Stimulated activated CD8-positive, alpha-beta memory T cell treated with anti-CD3 and anti-CD28 coated beads, Interleukin-7, amount 100 ng/mL, for 1 hour (primary cell): Measurements from ENCODE around the gene DPP10.
"Not testable (repeated sequence)": the region's sequence is repeated elsewhere in the genome, so short reads cannot be mapped to it uniquely, and the experiment has no call there.

Experiments used
- DNase-seq, 2 donors: peaks; one replicate each; pipeline ENCODE4 v3.0.0-alpha.2; 2020; ENCODE audit warnings: low read depth in 2 of 2

Gene DPP10

DNA sequence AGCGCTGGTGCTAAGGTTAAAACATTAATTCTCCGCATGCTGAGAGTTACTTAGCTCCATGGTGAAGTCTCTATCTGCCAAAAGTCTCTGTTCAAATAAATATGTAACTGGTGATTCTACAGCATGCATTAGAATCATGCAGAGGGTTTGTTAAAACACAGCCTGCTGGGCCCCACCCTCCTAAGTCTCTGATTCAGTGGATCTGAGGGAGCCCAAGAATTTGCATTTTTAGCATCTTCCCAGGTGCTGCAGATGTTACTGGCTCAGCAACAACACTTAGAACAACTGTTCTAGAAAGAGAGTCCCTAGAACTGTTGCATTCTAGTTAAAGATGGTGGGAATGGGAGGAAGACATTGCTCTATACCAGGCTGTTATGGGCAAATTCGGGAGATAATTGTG, 73.4 kb downstream of the DPP10 start:
- DNase-seq = no peak

DNA sequence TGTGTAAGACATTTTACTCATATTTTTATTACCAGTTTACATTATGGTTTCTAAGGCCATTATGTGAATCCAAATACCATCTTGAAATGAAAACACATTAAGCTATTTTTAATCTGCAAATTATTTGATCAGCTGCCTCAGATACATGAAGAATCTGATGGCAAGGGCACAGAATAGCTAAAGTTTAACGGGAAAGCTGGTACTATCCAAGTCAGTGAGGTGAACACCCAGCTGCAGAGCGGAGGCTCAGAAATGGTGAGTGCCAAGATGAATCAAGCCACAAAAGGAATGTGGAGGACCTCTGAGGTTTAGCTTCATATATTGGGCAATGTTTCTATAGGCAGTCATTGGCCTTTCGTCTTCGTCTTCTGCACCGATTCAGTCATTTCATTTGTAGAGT, 75.1 kb downstream of the DPP10 start:
- no peak for DNase-seq

DNA sequence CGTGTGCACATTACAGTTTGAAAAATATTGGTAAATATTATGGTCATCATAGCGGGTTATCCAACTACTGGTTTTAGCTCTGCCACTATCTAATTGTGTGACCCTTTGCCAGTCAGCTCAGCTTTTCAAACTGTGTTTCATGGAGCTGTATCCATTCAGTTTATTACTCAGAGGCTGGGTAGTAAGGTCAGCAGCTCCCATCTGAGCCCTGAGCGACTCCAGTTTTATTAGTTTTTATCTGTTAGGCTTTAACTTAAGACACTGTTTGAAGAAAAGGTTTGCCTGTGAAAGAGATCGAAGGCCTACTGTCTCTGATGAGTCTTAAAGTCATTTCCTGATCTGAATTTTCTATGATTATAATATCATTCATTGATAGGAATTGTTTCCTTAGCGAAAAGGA, 76.3 kb downstream of the DPP10 start:
- no peak for DNase-seq

DNA sequence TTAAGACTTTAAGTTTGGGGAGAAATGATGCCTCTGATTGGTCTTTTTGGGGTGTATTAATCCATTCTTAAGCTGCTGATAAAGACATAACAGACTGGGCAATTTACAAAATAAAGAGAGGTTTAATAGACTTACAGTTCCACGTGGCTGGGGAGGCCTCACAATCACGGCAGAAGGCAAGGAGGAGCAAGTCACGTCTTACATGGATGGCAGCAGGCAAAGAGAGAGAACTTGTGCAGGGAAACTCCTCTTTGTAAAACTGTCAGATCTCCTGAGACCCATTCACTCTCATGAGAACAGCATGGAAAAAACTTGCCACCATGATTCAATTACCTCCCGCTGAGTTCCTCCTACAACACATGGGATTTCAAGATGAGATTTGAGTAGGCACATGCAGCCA, 80.2 kb downstream of the DPP10 start:
- not testable (repeated sequence) for DNase-seq

DNA sequence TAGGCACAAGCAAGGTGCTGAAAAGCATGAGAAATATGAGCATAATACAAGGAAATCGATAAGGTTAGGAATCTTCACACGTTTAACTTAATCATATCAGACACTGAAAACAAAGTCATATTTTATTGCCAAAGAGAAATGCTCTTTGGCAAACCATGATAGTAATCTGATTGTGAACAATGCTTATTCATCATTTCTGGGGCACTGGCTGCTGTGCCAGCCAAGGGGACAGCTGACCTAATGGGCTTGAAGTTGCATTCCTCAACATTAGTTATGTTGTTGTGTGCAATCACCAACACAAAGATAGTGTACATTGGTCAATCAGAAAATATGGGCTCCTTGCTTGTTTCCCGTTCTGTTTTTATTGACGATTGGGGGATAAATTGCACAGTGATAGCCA, 83.5 kb downstream of the DPP10 start:
- DNase-seq = no peak

- DNase-seq = no peak
Measured at GRCh38 chr2:114526841-114527240, 84.4 kb downstream of the DPP10 start.

DNA sequence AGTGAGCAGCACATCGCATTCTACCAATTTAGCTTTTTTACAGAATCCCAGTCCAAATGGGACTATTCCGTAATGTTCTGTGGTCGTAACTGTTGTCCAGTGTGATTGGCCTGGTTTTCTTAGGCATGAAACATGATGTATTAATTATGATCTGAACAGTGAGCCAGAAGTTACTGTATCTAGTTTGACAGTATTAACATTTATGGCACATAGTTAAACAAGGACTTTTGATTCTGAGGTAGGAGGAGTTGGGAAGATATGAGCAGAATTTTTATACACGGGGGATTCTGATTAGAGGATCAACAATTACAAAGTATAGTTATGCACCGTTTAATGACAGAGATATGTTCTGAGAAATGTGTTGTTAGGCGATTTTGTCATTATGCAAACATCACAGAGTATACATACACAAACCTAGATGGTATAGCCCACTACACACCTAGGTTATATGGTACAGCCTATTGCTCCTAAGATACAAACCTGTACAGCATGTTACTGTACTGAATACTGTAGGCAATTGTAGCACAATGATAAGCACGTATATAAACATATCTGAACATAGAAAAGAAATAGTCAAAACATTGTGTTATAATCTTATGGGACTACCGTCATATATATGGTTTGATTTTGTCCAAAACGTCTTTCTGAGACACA, 85.0 kb downstream of the DPP10 start:
- DNase-seq = no peak

DNA sequence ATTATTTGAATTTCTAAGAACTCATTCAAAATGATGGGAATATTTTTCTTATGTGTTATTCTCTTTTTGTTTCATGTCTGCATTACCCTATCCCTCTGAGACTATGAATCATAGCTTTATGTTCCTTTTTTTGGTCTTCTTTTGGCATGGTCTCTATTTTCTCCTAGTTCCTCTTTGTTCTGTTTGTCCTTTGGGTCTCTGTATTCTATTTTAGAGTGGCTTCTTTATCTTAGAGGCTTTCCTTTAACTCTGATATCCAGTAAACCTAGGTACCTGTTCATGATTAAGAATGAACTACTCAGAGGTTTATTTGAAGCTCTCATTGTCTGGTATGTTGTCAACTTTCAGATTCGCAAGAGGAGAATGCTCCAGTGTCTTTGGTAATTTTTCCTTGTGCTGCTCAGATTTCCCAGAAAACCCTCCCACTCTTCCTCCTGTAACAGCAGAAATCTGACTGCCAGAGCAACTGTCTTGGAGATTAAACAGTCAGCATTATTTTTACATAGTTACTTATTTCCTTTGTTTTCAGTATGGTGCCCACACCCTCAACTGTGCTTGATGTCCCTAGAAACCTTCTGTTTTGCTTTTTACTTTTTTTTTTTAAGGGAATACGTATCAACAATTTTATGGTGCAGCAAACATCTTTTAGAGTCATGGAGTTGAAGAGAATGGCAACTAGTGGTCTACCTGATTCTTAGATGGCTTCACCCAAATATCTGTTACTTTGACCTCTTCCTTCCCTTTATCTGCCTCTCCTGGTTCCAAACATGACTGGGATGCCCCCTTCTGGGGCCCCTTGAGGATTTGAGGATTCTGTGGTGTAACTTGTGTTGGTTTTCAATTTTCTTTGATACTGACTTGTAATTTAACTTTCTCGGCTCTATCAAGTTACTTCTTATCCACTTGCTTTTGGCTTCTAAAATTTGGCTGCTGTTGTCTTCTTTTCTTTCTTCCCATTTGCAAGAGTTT, 92.0 kb downstream of the DPP10 start:
- no peak for DNase-seq

- no peak for DNase-seq
Measured at GRCh38 chr2:114537777-114538176, 95.3 kb downstream of the DPP10 start.

DNA sequence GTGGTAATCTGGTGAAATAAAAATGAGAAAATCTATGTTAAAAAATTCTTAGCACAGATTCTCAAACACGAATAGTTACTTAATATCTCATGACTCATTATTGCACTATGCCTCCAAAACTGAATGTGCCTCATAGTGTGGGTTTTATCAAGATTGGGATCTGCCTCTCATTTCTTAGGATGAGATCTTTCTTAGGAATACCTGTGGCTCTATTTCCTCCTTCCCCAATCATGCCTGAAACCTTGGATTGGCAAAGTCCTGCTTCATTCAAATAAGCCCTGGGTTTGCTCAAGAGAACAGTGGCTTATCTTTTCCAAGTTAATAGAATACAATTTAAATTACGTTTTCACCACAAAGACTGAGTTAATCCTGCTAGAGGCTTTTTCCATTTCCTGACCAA, 100.3 kb downstream of the DPP10 start:
- no peak for DNase-seq

GRCh38 chr2:114543236-114543766, 100.9 kb downstream of the DPP10 start:
- DNase-seq = no peak

DNA sequence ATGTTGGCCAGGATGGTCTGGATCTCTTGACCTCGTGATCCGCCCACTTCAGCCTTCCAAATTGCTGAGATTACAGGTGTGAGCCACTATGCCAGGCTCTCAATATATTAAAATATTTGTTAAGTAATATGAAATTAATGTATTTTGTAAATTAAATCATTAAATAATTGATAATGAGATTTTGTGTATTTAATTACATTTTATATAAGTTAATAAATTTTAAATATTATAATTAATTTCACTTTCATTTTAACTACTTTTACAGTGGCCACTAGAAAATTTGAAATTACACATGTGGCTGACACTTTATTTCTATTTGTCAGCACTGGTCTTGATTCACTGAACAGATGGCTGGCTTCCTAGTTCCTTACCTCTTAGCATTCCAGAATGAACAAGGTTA, 102.6 kb downstream of the DPP10 start:
- DNase-seq = no peak

DNA sequence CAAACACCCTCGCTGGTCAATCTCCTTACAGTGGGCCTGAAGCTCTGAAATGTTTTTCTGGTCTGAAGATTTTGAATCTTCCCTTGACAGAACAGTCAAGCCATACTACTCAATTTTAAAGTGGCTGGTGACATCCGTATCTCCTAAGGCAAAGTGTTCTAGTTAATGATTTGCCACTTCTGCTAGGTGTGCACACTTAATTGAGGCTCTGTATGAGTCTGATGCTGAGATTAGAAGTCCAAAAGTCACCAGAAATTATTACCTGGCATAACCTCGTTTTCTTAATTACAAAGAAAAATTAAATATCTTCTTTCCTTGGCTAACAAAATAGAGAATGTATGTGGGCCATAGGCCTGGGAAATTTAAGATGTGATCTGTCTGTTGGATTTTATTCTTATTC, 104.1 kb downstream of the DPP10 start:
- no peak for DNase-seq

DNA sequence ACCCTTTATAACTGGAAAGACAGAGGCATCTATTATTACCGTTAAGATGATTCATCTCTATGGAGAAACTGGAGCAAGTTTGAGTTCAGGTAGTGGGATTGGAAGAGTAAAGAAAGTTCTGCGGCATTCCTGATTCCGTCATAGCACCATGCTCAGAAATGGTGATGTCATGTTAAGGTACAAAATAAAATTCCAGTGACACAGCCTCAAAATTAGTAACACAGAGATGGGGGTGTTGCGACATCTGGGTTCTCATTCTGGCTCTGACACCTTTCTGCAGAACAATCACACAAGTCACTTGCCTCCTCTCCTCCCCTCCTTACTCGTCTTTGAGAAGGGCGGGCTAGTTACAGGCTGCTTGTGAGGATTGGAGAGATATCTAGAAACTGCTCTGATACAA, 105.7 kb downstream of the DPP10 start:
- no peak for DNase-seq

GRCh38 chr2:114550364-114550763, 107.9 kb downstream of the DPP10 start:
- no peak for DNase-seq

DNA sequence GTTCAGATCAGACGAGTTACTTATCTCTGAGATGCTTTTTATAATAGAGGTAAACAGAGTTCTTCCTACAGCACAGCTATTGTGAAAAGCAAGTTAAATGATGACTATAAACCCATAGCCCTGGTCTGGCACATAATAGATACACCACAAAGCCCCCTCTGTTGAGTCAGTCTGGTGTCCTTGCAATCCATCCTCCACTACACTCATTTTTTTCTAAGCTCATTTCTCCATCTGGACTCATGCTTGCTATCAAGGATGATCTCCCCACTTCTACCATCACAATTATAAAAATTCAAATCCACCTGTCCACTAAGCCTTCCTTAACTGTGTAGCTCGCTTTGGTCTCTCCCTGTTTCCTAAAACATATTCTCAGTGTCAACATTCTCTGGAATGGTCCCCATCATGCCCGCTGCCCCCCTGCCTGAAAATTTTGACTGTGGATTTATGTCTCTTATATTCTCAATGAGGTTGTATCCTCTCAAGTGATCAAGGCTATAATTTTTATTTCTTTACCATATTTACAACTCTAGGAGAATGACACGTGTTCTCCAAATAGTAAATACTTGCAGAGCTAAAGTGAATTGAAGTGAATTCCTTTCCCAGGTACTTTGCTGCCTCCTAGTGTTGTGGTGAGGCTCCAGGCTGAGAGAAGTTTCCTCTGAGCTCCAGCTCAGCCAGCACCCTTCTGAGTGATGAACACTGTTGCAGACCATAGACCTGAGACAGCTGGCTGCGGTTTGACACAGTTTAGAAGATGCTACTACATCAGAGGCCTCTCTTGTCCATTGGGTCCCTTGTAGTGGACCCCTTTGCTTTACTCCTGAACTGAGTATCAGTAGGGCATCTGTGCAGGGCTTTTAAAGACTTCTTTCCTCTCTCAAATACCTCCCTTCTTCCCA, 108.7 kb downstream of the DPP10 start:
- DNase-seq = no peak

DNA sequence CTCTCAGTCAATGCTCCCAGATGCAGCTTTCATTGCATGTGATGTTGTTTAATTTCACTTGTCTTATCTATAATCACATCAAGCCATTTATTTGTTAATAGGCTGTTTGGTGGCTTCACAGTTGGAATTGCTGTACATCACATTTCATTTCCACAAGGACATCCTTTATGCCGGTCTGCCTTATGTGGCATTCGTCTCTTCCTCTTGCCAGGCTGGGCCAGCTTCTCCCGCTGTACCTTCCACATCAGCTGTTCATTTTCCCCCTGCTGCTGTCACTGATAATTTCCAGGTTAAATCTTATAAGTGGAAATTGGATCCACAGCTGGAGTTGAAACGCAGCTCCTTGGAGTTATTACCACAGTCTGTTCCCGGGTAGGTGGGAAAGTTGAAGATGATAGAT, 110.6 kb downstream of the DPP10 start:
- DNase-seq = no peak

GRCh38 chr2:114569166-114569565, 126.7 kb downstream of the DPP10 start:
- DNase-seq = no peak

DNA sequence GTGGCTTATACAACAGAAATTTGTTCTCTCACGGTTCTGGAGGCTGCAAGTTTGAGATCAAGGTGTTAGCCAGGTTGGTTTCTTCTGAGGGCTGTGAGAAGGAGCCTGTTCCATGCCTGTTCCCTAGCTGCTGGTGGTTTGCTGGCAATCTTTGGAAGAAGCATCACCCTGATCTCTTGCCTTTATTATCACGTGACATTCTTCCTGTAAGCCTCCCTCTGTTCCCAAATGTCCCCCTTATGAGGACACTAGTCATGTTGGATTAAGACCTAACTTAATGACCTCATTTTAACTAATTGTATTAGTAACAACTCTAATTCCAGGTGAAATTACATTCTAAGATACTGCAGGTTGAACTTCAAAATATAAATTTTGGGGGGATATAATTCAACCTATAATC, 135.2 kb downstream of the DPP10 start:
- DNase-seq = no peak

DNA sequence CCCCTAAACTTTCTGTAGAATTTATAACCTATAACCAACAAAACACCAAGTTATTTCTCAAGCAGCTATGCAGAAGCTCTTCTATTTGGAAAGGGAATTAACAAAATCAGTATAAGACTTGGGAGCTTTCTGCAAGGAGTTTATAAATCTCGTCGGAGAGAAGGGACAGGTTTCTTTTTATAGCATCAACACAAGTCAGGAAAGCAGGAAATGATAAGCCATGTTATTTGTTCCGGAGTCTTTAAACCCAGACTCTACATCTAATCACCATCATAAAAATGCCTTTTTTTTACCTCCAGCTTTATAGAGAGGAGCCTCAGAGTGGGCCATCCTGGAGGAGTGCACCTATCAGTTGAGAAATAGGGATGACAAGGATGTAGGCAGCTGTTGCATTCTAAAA, 137.1 kb downstream of the DPP10 start:
- no peak for DNase-seq

DNA sequence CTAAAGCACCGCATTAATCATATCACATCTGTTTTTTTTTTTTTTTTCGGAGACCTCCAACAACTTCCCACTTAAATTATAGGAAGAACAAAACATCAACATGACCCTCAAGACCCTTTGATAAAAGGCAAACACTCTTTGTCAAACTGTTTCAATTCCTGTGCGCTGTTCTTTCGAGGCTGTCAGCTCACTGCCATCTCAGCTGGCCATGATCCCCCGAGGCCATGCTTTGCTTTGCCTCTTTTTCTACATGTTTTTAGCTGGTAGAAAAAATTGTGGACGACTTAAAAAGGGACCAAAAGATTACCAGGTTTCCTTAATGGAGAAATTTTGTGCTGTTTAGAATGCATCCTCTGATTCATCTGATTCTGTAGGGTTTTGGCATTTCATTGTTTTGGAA, 138.2 kb downstream of the DPP10 start:
- DNase-seq = no peak

- no peak for DNase-seq
Measured at GRCh38 chr2:114598329-114598728, 155.9 kb downstream of the DPP10 start.
